ENCODE data around the gene SLC6A8. TPM values are rescaled to one million over a fixed set of nuclear protein-coding genes. Genes with fewer than 3 reads are reported as not detected.
"Not testable (repeated sequence)": the region's sequence is repeated elsewhere in the genome, so short reads cannot be mapped to it uniquely, and the experiment has no call there.

SLC6A8 gene
- total and polyA plus RNA-seq, 2 experiments from 2014 or later: 1.8 to 11.7 TPM

DNA sequence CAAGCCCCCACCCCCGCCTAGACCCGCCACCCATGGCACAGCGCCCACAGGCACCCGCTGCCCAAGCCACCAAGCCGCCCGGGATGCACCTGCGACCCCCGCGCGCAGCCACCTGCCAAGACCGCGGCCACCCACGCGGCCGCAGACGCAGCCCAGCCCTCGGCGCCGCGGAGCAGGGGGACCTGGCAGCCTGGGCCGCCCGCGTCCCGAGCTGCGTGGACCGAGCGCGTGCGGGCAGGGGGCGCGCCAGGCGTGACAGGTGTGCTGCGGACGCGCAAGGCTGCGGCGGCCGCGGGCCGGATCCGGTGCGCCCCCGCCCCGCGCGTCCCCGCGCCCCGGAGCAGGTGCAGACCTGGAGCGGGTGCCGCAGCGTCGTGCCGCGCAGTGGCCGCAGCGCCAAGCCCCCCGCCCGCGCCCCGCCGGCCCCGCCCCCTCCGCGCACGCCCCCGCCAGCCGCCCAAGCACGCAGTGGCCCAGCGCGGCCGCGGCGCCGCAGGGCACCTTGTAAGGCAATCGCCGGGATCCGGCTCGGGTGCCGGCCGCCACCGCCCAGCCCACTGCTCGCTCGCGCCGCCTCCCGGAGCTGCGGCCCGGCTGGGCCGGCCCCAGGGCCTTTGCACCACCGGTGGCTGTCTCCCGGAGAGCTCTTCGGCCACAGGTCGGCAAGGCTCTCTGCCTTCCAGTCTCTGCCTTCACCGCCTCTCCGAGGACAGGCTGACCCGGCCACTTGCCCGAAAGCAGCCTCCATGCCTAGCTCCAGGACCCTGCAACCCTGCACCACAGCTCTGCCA is 14.1 kb upstream of the SLC6A8 start, which contains the start of gene PNCK:
Gene PNCK, minus strand, starts transcription at position 386 of the 791 bp plus-strand sequence. CDS start 737 bp downstream, outside the sequence.
- Histone ChIP-seq H4K20me1 (ENCODE audit: insufficient read depth) (no peaks in the 10 kb centered on the region), H3K9ac (no peak within 1 kb of the TSS), H3F3A (ENCODE audit: insufficient read depth) (no peaks in the 10 kb centered on the region), H3K27me3 (replicated peaks; ENCODE audit: insufficient read depth) (no peaks in the 10 kb centered on the region), H3K9me2 (ENCODE audit: insufficient read depth) (no peaks in the 10 kb centered on the region), H3K36me3 (ENCODE audit: low read depth) (no peaks in the 10 kb centered on the region), H2AFZ (no peak within 1 kb of the TSS), H3K4me2 (ENCODE audit: unreplicated experiment) (no peak within 1 kb of the TSS), H3K79me2 (ENCODE audit: insufficient read depth) (no peaks in the 10 kb centered on the region), H3K27ac (no peak within 1 kb of the TSS), H3K9me3 (ENCODE audit: low read depth) (no peaks in the 10 kb centered on the region), H3K4me1 (ENCODE audit: insufficient read depth) (no peaks in the 10 kb centered on the region), H3K4me3 (no peak within 1 kb of the TSS)
- WGBS, 2 experiments (ENCODE audit: low coverage in 1 of 2, low lambda C conversion rate in 2 of 2, missing lambda C conversion rate in 2 of 2): 25 to 96% methylated on average over 4 to 8 of the region's 98 CpGs
- no peak for DNase-seq
- in situ Hi-C loops (cut with MboI): loop anchor here (10.0 to 25.0 kb wide), 2 partner anchors 119 to 711 kb away; no protein-coding TSS in a partner anchor
- TF ChIP-seq EZH2 (IDR thresholded peaks at IDR 0.05; ENCODE audit: insufficient read depth, poor library complexity, severe bottlenecking) (no peak), EZH2phosphoT487 (IDR thresholded peaks at IDR 0.05; ENCODE audit: insufficient read depth, low read depth) (no peak)

DNA sequence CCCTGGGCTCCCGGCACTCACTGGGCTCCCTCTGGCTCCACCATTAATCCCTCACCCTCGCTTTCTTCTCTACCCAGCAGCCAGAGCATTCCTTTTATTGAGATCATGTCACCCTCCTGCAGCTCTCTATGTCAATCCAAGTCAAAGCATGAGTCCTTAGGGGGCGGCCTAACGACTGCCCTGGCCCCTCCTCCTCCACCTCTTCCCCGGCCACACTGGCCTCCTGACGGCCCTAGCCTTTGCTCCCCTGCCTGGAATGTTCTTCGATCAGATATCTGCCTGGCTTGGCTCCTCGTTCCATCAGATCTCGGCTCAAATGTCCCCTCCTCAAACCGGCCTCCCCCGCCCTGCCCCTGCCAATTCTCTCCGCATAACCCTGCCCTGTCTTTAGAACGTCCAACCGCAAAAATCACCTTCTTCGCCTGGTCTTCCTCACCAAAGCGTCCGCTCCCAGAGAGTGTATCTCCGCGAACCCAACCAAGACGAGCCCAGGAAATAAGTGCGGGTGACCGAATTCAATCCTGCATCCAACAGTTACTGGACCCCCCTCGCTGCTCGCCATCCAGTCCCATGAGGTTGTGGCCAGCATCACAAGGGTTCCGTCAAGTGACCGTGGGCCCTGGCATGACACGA is 13.4 kb upstream of the SLC6A8 start:
- Histone ChIP-seq H3K4me1 (ENCODE audit: insufficient read depth) (no peaks in the 10 kb centered on the region), H3K27me3 (replicated peaks; ENCODE audit: insufficient read depth) (no peaks in the 10 kb centered on the region), H3K9ac (no peak overlapping the region), H3K4me2 (ENCODE audit: unreplicated experiment) (no peak overlapping the region), H3K36me3 (ENCODE audit: low read depth) (no peaks in the 10 kb centered on the region), H3K9me2 (ENCODE audit: insufficient read depth) (no peaks in the 10 kb centered on the region), H3K4me3 (no peak overlapping the region), H3K9me3 (ENCODE audit: low read depth) (no peaks in the 10 kb centered on the region), H3K27ac (no peak overlapping the region), H3F3A (ENCODE audit: insufficient read depth) (no peaks in the 10 kb centered on the region), H4K20me1 (ENCODE audit: insufficient read depth) (no peaks in the 10 kb centered on the region), H3K79me2 (ENCODE audit: insufficient read depth) (no peaks in the 10 kb centered on the region), H2AFZ (no peak overlapping the region)
- 76 to 81% methylated on average over 17 to 27 of the region's 27 CpGs for WGBS, 2 experiments (ENCODE audit: low coverage in 1 of 2, low lambda C conversion rate in 2 of 2, missing lambda C conversion rate in 2 of 2)
- in situ Hi-C loops (cut with MboI): loop anchor here (10.0 to 25.0 kb wide), 2 partner anchors 120 to 712 kb away; no protein-coding TSS in a partner anchor
- no peak for DNase-seq
- TF ChIP-seq EZH2 (IDR thresholded peaks at IDR 0.05; ENCODE audit: insufficient read depth, poor library complexity, severe bottlenecking) (no peak), EZH2phosphoT487 (IDR thresholded peaks at IDR 0.05; ENCODE audit: insufficient read depth, low read depth) (no peak)

DNA sequence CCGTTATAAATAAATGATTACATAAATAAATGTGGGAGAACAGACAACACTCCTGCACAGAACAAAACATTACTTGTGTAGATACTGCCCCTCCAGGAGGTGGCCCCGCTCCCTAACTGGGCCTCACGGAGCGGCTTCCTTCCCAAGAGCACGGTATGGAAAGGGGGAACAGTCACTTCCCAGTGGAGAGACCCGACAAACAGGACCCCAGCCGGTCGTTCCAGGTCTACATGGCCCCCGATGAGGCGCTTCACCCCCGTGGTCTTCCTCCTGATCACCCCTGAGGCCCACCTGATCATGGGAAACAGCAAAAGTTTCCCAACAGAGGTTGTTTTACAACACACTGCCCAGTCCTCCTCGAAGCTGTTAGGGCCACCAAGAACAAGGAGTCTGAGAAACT is 6.6 kb upstream of the SLC6A8 start:
- 50 to 70% methylated on average over 3 to 11 of the region's 12 CpGs for WGBS, 2 experiments (ENCODE audit: low coverage in 1 of 2, low lambda C conversion rate in 2 of 2, missing lambda C conversion rate in 2 of 2)
- Histone ChIP-seq H2AFZ (no peak overlapping the region), H3K79me2 (ENCODE audit: insufficient read depth) (no peaks in the 10 kb centered on the region), H3K27me3 (replicated peaks; ENCODE audit: insufficient read depth) (no peaks in the 10 kb centered on the region), H3K4me3 (no peak overlapping the region), H3K9me3 (ENCODE audit: low read depth) (no peaks in the 10 kb centered on the region), H3K4me1 (ENCODE audit: insufficient read depth) (no peaks in the 10 kb centered on the region), H3F3A (ENCODE audit: insufficient read depth) (no peaks in the 10 kb centered on the region), H3K27ac (no peak overlapping the region), H3K9ac (no peak overlapping the region), H3K9me2 (ENCODE audit: insufficient read depth) (no peaks in the 10 kb centered on the region), H4K20me1 (ENCODE audit: insufficient read depth) (no peaks in the 10 kb centered on the region), H3K36me3 (ENCODE audit: low read depth) (no peaks in the 10 kb centered on the region), H3K4me2 (ENCODE audit: unreplicated experiment) (no peak overlapping the region)
- no peak for TF ChIP-seq EZH2 (IDR thresholded peaks at IDR 0.05; ENCODE audit: insufficient read depth, poor library complexity, severe bottlenecking)
- no peak for TF ChIP-seq EZH2phosphoT487 (IDR thresholded peaks at IDR 0.05; ENCODE audit: insufficient read depth, low read depth)
- DNase-seq: no peak
- in situ Hi-C loops (cut with MboI): no loop called here

DNA sequence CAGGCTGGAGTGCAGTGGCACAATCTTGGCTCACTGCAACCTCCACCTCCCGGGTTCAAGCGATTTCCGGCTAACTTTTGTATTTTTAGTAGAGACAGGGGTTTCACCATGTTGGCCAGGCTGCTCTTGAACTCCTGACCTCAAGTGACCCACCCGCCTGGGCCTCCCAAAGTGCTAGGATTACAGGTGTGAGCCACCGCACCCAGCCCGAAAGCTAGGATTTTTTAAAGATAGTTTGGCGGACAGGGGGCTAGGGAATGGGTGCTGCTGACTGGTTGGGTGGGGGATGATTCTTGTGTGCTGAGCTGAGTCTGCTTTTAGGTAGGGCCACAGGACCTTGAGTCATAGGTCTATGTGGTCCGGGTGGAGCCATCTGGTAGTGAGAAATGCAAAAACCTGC is 4.2 kb upstream of the SLC6A8 start:
- H3K9ac ChIP-seq; H4K20me1 ChIP-seq (ENCODE audit: insufficient read depth); in situ Hi-C loops (cut with MboI); H3K36me3 ChIP-seq (ENCODE audit: low read depth); H3K4me3 ChIP-seq; H3K9me3 ChIP-seq (ENCODE audit: low read depth); H3K9me2 ChIP-seq (ENCODE audit: insufficient read depth); H3K4me1 ChIP-seq (ENCODE audit: insufficient read depth); H2AFZ ChIP-seq; H3F3A ChIP-seq (ENCODE audit: insufficient read depth); H3K4me2 ChIP-seq (ENCODE audit: unreplicated experiment); H3K27me3 ChIP-seq (replicated peaks; ENCODE audit: insufficient read depth); DNase-seq; H3K27ac ChIP-seq; H3K79me2 ChIP-seq (ENCODE audit: insufficient read depth): not testable (repeated sequence)
- WGBS, 2 experiments (ENCODE audit: low coverage in 1 of 2, low lambda C conversion rate in 2 of 2, missing lambda C conversion rate in 2 of 2): 88% methylated on average over 4 to 8 of the region's 8 CpGs
